ENCODE measurements around the gene TMEM151B. TPM values are rescaled to one million over a fixed set of nuclear protein-coding genes. Genes with fewer than 3 reads are reported as not detected.

The TMEM151B gene
- total RNA-seq, 4 donors from 2014 or later = 0.10 to 0.15 TPM; not detected in 2

GRCh38 chr6:44245391-44245911 lies 24.8 kb upstream of the TMEM151B start:
- Histone ChIP-seq H3K36me3 (peaks cover 17% of the 10 kb centered on the region), H3K9me3 (no peaks in the 10 kb centered on the region), H3K27me3 (no peaks in the 10 kb centered on the region), H3K4me3 (peak overlapping the region; percentile 92), H3K27ac (peak overlapping the region; percentile 94), H3K4me1 (peaks cover 36% of the 10 kb centered on the region)
- no peak for DNase-seq (ENCODE audit: low spot score in 2 of 2)
- WGBS = 80% methylated on average over 10 of the region's 12 CpGs
- TF ChIP-seq POLR2A (IDR thresholded peaks at IDR 0.05) (no peak), EP300 (IDR thresholded peaks at IDR 0.05) (no peak), POLR2AphosphoS5 (IDR thresholded peaks at IDR 0.05) (no peak), CTCF (IDR thresholded peaks at IDR 0.05) (no peak)

- TF ChIP-seq EP300 (IDR thresholded peaks at IDR 0.05) = no peak
- TF ChIP-seq POLR2AphosphoS5 (IDR thresholded peaks at IDR 0.05) = peak in 1 of 3 donors; percentile 36
- TF ChIP-seq CTCF (IDR thresholded peaks at IDR 0.05) = no peak
- DNase-seq (ENCODE audit: low spot score in 2 of 2) = peak; percentile 91
- Histone ChIP-seq H3K9me3 (no peaks in the 10 kb centered on the region), H3K27me3 (no peaks in the 10 kb centered on the region), H3K27ac (peak overlapping the region; percentile 94), H3K36me3 (peaks cover 24% of the 10 kb centered on the region), H3K4me3 (peak overlapping the region; percentile 92), H3K4me1 (peaks cover 39% of the 10 kb centered on the region)
- WGBS = under 1% methylated on average over 34 of the region's 62 CpGs
Measured at GRCh38 chr6:44245912-44246662, 24.2 kb upstream of the TMEM151B start.

GRCh38 chr6:44246663-44247337 lies 23.4 kb upstream of the TMEM151B start, which contains the start of gene HSP90AB1:
Gene HSP90AB1 (plus strand): TSS chr6:44247101. CDS start chr6:44248630, 1,529 bp downstream.
- WGBS = under 1% methylated on average over 22 of the region's 34 CpGs
- H3K36me3 ChIP-seq = peaks cover 31% of the 10 kb centered on the region

GRCh38 chr6:44247338-44248302 lies 22.6 kb upstream of the TMEM151B start:
- Histone ChIP-seq H3K9me3 (no peaks in the 10 kb centered on the region), H3K27me3 (no peaks in the 10 kb centered on the region), H3K4me3 (peak overlapping the region; percentile 92), H3K27ac (peak overlapping the region; percentile 94), H3K36me3 (peaks cover 39% of the 10 kb centered on the region), H3K4me1 (peaks cover 39% of the 10 kb centered on the region)
- WGBS = 6% methylated on average over 4 of the region's 52 CpGs
- peak in 1 of 2 donors; percentile 86 for DNase-seq (ENCODE audit: low spot score in 2 of 2)
- TF ChIP-seq CTCF (IDR thresholded peaks at IDR 0.05) (no peak), EP300 (IDR thresholded peaks at IDR 0.05) (no peak), POLR2A (IDR thresholded peaks at IDR 0.05) (no peak), POLR2AphosphoS5 (IDR thresholded peaks at IDR 0.05) (peak in 1 of 3 donors; percentile 93)

More at GRCh38 chr6:44246663-44247337, 23.4 kb upstream of the TMEM151B start, which contains the start of gene HSP90AB1:
- peaks cover 39% of the 10 kb centered on the region for H3K4me1 ChIP-seq
- H3K4me3 ChIP-seq = peak within 1 kb of the TSS; percentile 92
- H3K9me3 ChIP-seq = no peaks in the 10 kb centered on the region
- TF ChIP-seq POLR2A (IDR thresholded peaks at IDR 0.05) (peak; percentile 97 to 99), EP300 (IDR thresholded peaks at IDR 0.05) (no peak), POLR2AphosphoS5 (IDR thresholded peaks at IDR 0.05) (peak; percentile 98 to 99 (median 99))
- peak; percentile 97 to 98 for DNase-seq (ENCODE audit: low spot score in 2 of 2)
- peak within 1 kb of the TSS; percentile 94 for H3K27ac ChIP-seq
- H3K27me3 ChIP-seq = no peaks in the 10 kb centered on the region

GRCh38 chr6:44248579-44248978 lies 21.7 kb upstream of the TMEM151B start:
- TF ChIP-seq EP300 (IDR thresholded peaks at IDR 0.05) (no peak), POLR2A (IDR thresholded peaks at IDR 0.05) (no peak), POLR2AphosphoS5 (IDR thresholded peaks at IDR 0.05) (no peak), CTCF (IDR thresholded peaks at IDR 0.05) (no peak)
- H3K4me3 ChIP-seq = peak overlapping the region; percentile 92
- DNase-seq (ENCODE audit: low spot score in 2 of 2) = no peak
- peaks cover 43% of the 10 kb centered on the region for H3K4me1 ChIP-seq
- no peak overlapping the region for H3K27ac ChIP-seq
- no peaks in the 10 kb centered on the region for H3K27me3 ChIP-seq
- H3K36me3 ChIP-seq = peaks cover 49% of the 10 kb centered on the region
- H3K9me3 ChIP-seq = no peaks in the 10 kb centered on the region
- 14% methylated on average over 1 of the region's 1 CpG for WGBS
